Upper lobe of left lung (tissue), 4 donors: ENCODE data around the gene XYLT1.

ENCODE experiments used
- POLR2A ChIP-seq, 4 donors: fragments of 450-650 bp; IDR thresholded peaks; one replicate each; pipeline ENCODE4 v1.5.1; 2016 to 2017; ENCODE audit warnings: antibody characterized with exemption in 4 of 4, mild to moderate bottlenecking in 2 of 4
- TF ChIP-seq, protein P1 (sequence below), 6 experiments: fragments of 450-650 bp in 4 of 6; fragments of 200-600 bp in 2 of 6; sonication (generic) in 2 of 6; IDR thresholded peaks; one replicate each; pipeline ENCODE4 v1.5.1; 2016 to 2019; ENCODE audit warnings: antibody characterized with exemption in 6 of 6

DNA sequence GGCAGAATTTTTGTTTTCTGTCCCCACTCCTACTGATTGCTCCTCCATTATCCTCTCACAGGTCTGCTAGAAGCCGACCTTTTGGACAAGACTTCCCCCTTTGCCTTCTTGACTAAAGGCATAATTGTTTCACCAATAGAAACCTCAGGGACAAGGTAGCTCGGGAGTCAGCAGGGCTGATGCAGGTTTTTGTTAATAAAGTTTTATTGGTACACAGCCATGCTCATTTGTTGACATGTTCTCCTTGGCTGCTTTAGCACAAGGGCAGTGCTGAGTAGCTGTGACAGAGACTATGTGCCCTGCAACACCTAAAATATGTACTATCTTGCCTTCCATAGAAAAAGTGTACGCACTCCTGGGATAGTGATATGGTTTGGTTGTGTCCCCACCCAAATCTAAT, 271.6 kb downstream of the XYLT1 start:
- TF ChIP-seq, protein P1, sequence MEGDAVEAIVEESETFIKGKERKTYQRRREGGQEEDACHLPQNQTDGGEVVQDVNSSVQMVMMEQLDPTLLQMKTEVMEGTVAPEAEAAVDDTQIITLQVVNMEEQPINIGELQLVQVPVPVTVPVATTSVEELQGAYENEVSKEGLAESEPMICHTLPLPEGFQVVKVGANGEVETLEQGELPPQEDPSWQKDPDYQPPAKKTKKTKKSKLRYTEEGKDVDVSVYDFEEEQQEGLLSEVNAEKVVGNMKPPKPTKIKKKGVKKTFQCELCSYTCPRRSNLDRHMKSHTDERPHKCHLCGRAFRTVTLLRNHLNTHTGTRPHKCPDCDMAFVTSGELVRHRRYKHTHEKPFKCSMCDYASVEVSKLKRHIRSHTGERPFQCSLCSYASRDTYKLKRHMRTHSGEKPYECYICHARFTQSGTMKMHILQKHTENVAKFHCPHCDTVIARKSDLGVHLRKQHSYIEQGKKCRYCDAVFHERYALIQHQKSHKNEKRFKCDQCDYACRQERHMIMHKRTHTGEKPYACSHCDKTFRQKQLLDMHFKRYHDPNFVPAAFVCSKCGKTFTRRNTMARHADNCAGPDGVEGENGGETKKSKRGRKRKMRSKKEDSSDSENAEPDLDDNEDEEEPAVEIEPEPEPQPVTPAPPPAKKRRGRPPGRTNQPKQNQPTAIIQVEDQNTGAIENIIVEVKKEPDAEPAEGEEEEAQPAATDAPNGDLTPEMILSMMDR (IDR thresholded peaks at IDR 0.05) = no peak
- no peak for TF ChIP-seq POLR2A (IDR thresholded peaks at IDR 0.05)
